GM12878 (cell line): ENCODE results near the gene ZNF891. TPM values are rescaled to one million over a fixed set of nuclear protein-coding genes. Genes with fewer than 3 reads are reported as not detected.

Source experiments
- ATAC-seq: fragments of 200-7000 bp; cut with Tn5 transposase; 3 replicates; pipeline ENCODE4 v1.9.1; 2020; ENCODE audit warnings: mild to moderate bottlenecking, moderate library complexity
- BruUV-seq: library from RNA; stranded (reverse); fragments of 400-500 nt; replicated peaks from 2 replicates; lab custom pipeline; 2021; lab: Mats Ljungman, UMichigan
- CTCF ChIA-PET: fragments of 300-600 bp; sonication (Branson Sonifier 250); formaldehyde crosslinking; extraction: SDS; loops from one replicate; lab custom pipeline; 2021; ENCODE audit warnings: inconsistent platforms; lab: Yijun Ruan, JAX
- POLR2A ChIA-PET: fragments of 350-600 bp; formaldehyde crosslinking; extraction: SDS; loops from one replicate; lab custom pipeline; 2021; ENCODE audit warnings: inconsistent platforms; lab: Charles Lee
- RAD21 ChIA-PET: fragments of 300-600 bp; sonication (Branson Sonifier 250); formaldehyde crosslinking; loops from one replicate; lab custom pipeline; 2023; ENCODE audit warnings: antibody characterized with exemption; ENCODE audit not compliant: unreplicated experiment; lab: Charles Lee
- SMC1A ChIA-PET: fragments of 300-600 bp; sonication (Branson Sonifier 250); formaldehyde crosslinking; loops from one replicate; lab custom pipeline; 2023; ENCODE audit not compliant: unreplicated experiment, uncharacterized antibody; lab: Charles Lee
- DNase-seq: peaks from one replicate; pipeline ENCODE4 v3.0.0-alpha.2; 2011; ENCODE audit warnings: low read depth, low spot score
- FAIRE-seq: peaks from 3 replicates; lab custom pipeline; 2011; peaks lifted over from hg19 to GRCh38; lab: Jason Lieb, UNC
- H2AFZ ChIP-seq: 2 replicates; pipeline ENCODE4 v1.6.0; 2011; ENCODE audit warnings: low read depth, low read length, control low read depth; ENCODE audit not compliant: control insufficient read depth
- H3K27ac ChIP-seq: 2 replicates; pipeline ENCODE4 v1.5.1; 2011; ENCODE audit warnings: control low read depth; ENCODE audit not compliant: control insufficient read depth, insufficient read depth
- H3K27me3 ChIP-seq, 2 experiments: replicated peaks in 1 of 2; 2 replicates each; pipeline versions ENCODE4 v1.6.0 to v1.6.1; 2011; ENCODE audit warnings: low read length in 1 of 2; ENCODE audit not compliant: control insufficient read depth in 2 of 2, insufficient read depth in 2 of 2
- H3K36me3 ChIP-seq, 2 experiments: 2 replicates each; pipeline ENCODE4 v1.5.1; 2011; ENCODE audit warnings: low read length in 1 of 2; ENCODE audit not compliant: control insufficient read depth in 2 of 2, insufficient read depth in 2 of 2
- H3K4me1 ChIP-seq: 2 replicates; pipeline ENCODE4 v1.6.1; 2011; ENCODE audit warnings: mild to moderate bottlenecking, low read length, moderate library complexity, mixed read lengths; ENCODE audit not compliant: control insufficient read depth, insufficient read depth
- H3K4me2 ChIP-seq: 2 replicates; pipeline ENCODE4 v1.6.0; 2011; ENCODE audit warnings: control low read depth; ENCODE audit not compliant: control insufficient read depth, insufficient read depth
- H3K4me3 ChIP-seq: fragments of 200-600 bp; sonication (generic); 2 replicates; pipeline ENCODE4 v1.5.1; 2016
- H3K79me2 ChIP-seq: 2 replicates; pipeline ENCODE4 v1.6.0; 2011; ENCODE audit warnings: low read length; ENCODE audit not compliant: control insufficient read depth, insufficient read depth
- H3K9ac ChIP-seq: 2 replicates; pipeline ENCODE4 v1.8.0; 2011; ENCODE audit warnings: low read length, control low read depth, mixed read lengths; ENCODE audit not compliant: control insufficient read depth, insufficient read depth
- H3K9me3 ChIP-seq: replicated peaks from 3 replicates; pipeline ENCODE4 v1.5.1; 2011; ENCODE audit warnings: mild to moderate bottlenecking, low read length; ENCODE audit not compliant: control insufficient read depth, insufficient read depth
- H4K20me1 ChIP-seq: 2 replicates; pipeline ENCODE4 v1.6.0; 2011; ENCODE audit not compliant: control insufficient read depth, insufficient read depth
- KDM1A ChIP-seq: fragments of 200-600 bp; sonication (generic); IDR thresholded peaks from 2 replicates; pipeline ENCODE4 v1.6.1; 2016; ENCODE audit warnings: borderline replicate concordance
- POLR2AphosphoS2 ChIP-seq: IDR thresholded peaks from 2 replicates; pipeline ENCODE4 v1.6.1; 2011; ENCODE audit warnings: low read depth, mild to moderate bottlenecking, low read length, improper control_type of control experiment, moderate library complexity
- RELA ChIP-seq: fragments of 450-650 bp; IDR thresholded peaks from 2 replicates; pipeline ENCODE4 v1.8.0; 2014; ENCODE audit warnings: borderline replicate concordance; ENCODE audit not compliant: partially characterized antibody
- SIX5 ChIP-seq: IDR thresholded peaks from 2 replicates; pipeline ENCODE4 v1.6.1; 2011; ENCODE audit warnings: mild to moderate bottlenecking, low read depth, low read length, moderate library complexity; ENCODE audit not compliant: severe bottlenecking
- ZBED1 ChIP-seq: IDR thresholded peaks from 2 replicates; pipeline ENCODE4 v1.6.1; 2016; ENCODE audit warnings: borderline replicate concordance
- WGBS: methylation state at CpG from one replicate; pipeline ENCODE4 v1.1.6; 2016; ENCODE audit warnings: low lambda C conversion rate; ENCODE audit not compliant: insufficient replicate concordance, insufficient coverage; ENCODE audit errors: missing lambda C conversion rate; 5-methylcytosine and 5-hydroxymethylcytosine counted together
- in situ Hi-C: fragments of 300-500 bp; cut with MboI; formaldehyde crosslinking; loops from 9 replicates; pipeline ENCODE4 v1.14.3; 2018; ENCODE audit warnings: mixed read lengths
- intact Hi-C: fragments of 100-400 bp; cut with micrococcal nuclease; formaldehyde crosslinking; loops from one replicate; pipeline ENCODE4 v1.14.2; 2022; ENCODE audit not compliant: unreplicated experiment
- polyA plus RNA-seq, 11 experiments: library from polyadenylated mRNA; depleted of rRNA in 4 of 11; unstranded in 6 of 11; stranded (reverse) in 5 of 11; fragments of >200 nt; fragmentation: Nextera tagmentation in 4 of 11; fragmentation: Illumina TruSeq in 1 of 11; extraction: Ambion mirVana in 4 of 11; extraction: Trizol in 1 of 11; gene quantifications; 1 replicate in 1 of 11; 2 replicates in 10 of 11; pipeline versions ENCODE4 v1.2.1 to v1.2.3, GENCODE V29; 2011 to 2016; ENCODE audit warnings: inconsistent platforms in 2 of 11, missing spikeins in 2 of 11, low read depth in 1 of 11
- total RNA-seq, 4 experiments: library from RNA; depleted of rRNA in 3 of 4; stranded (reverse); fragments of >200 nt in 3 of 4; fragmentation: Illumina TruSeq in 1 of 4; extraction: Trizol in 1 of 4; gene quantifications; 2 replicates each; pipeline versions ENCODE4 v1.2.1 to v1.2.3, GENCODE V29; 2013 to 2021
- TF ChIP-seq, protein P1 (sequence below): fragments of 450-650 bp; formaldehyde crosslinking; IDR thresholded peaks from 2 replicates; pipeline ENCODE4 v1.4.0; 2022; ENCODE audit warnings: mild to moderate bottlenecking, moderate library complexity
- TF ChIP-seq, protein P2 (sequence below): fragments of 450-650 bp; IDR thresholded peaks from 2 replicates; pipeline ENCODE4 v1.6.1; 2018; ENCODE audit warnings: mild to moderate bottlenecking, low read depth, moderate library complexity; ENCODE audit not compliant: partially characterized antibody

ZNF891 gene
- total and polyA plus RNA-seq, 10 of the 15 experiments (the other 5 are each of a cell fraction or from before 2014, with no cell fraction given), result 0.20 to 1.1 (median 0.69) TPM

GRCh38 chr12:133165776-133166175 is 35.7 kb upstream of the ZNF891 start:
- H3K9me3 ChIP-seq, result peaks cover 5% of the 10 kb centered on the region; the same call in 2 of the 3 replicates
- no TSS peak for BruUV-seq
- no peaks in the 10 kb centered on the region for H3K36me3 ChIP-seq
- ATAC-seq, result no peak
- FAIRE-seq, result no peak
- ChIA-PET POLR2A (no interaction called here), CTCF (no interaction called here), SMC1A (no interaction called here), RAD21 (no interaction called here)
- H3K4me3 ChIP-seq, result no peak overlapping the region
- TF ChIP-seq, protein P1, sequence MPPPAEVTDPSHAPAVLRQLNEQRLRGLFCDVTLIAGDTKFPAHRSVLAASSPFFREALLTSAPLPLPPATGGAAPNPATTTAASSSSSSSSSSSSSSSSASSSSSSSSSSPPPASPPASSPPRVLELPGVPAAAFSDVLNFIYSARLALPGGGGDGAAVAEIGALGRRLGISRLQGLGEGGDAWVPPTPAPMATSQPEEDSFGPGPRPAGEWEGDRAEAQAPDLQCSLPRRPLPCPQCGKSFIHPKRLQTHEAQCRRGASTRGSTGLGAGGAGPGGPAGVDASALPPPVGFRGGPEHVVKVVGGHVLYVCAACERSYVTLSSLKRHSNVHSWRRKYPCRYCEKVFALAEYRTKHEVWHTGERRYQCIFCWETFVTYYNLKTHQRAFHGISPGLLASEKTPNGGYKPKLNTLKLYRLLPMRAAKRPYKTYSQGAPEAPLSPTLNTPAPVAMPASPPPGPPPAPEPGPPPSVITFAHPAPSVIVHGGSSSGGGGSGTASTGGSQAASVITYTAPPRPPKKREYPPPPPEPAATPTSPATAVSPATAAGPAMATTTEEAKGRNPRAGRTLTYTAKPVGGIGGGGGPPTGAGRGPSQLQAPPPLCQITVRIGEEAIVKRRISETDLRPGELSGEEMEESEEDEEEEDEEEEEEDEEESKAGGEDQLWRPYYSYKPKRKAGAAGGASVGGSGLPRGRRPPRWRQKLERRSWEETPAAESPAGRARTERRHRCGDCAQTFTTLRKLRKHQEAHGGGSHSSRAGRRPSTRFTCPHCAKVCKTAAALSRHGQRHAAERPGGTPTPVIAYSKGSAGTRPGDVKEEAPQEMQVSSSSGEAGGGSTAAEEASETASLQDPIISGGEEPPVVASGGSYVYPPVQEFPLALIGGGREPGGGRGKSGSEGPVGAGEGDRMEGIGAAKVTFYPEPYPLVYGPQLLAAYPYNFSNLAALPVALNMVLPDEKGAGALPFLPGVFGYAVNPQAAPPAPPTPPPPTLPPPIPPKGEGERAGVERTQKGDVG (CRISPR knock-in tag), result no peak
- TF ChIP-seq KDM1A (no peak), POLR2AphosphoS2 (no peak), ZBED1 (no peak), SIX5 (no peak), RELA (no peak)
- TF ChIP-seq, protein P2, sequence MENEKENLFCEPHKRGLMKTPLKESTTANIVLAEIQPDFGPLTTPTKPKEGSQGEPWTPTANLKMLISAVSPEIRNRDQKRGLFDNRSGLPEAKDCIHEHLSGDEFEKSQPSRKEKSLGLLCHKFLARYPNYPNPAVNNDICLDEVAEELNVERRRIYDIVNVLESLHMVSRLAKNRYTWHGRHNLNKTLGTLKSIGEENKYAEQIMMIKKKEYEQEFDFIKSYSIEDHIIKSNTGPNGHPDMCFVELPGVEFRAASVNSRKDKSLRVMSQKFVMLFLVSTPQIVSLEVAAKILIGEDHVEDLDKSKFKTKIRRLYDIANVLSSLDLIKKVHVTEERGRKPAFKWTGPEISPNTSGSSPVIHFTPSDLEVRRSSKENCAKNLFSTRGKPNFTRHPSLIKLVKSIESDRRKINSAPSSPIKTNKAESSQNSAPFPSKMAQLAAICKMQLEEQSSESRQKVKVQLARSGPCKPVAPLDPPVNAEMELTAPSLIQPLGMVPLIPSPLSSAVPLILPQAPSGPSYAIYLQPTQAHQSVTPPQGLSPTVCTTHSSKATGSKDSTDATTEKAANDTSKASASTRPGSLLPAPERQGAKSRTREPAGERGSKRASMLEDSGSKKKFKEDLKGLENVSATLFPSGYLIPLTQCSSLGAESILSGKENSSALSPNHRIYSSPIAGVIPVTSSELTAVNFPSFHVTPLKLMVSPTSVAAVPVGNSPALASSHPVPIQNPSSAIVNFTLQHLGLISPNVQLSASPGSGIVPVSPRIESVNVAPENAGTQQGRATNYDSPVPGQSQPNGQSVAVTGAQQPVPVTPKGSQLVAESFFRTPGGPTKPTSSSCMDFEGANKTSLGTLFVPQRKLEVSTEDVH, result no peak
- H3K79me2 ChIP-seq, result no peaks in the 10 kb centered on the region
- H2AFZ ChIP-seq, result no peak overlapping the region
- H3K27ac ChIP-seq, result no peak overlapping the region
- no peaks in the 10 kb centered on the region for H3K4me1 ChIP-seq
- H3K9ac ChIP-seq, result no peak overlapping the region
- no peak overlapping the region for H3K4me2 ChIP-seq
- in situ Hi-C loops, result no loop called here
- H4K20me1 ChIP-seq, result no peaks in the 10 kb centered on the region
- 71% methylated on average over 3 of the region's 3 CpGs for WGBS
- no peak for DNase-seq
- intact Hi-C loops, result no loop called here
- no peaks in the 10 kb centered on the region for H3K27me3 ChIP-seq
